ENCODE data around the gene HID1. TPM values are rescaled to one million over a fixed set of nuclear protein-coding genes. Genes with fewer than 3 reads are reported as not detected.

HID1 gene
- total RNA-seq, 1 experiment from 2014 or later, result 12.7 TPM

DNA sequence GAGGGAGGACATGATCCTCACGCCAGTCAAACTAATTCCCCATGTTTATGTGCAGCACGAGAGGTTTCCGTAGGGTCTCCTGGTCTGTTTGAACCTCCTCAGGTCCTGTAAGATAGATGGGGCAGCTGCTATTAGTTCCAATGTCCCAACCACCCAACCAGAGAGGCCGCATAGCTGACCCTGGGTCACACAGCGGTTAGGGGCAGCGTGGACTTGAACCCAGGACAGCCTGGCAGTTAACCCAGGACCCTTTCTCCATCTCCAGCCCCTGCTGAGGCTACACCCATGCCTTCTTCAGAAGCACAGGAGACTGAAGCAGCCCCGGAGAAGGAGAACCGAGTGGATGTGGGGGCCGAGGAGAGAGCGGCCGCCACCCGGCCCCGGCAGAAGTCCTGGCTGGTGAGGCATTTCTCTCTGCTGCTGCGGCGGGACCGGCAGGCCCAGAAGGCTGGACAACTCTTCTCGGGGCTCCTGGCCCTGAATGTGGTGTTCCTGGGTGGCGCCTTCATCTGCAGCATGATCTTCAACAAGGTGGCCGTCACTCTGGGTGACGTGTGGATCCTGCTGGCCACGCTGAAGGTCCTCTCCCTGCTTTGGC lies 31.3 kb downstream of the HID1 start:
- no peak overlapping the region for H2BK120ac ChIP-seq (ENCODE audit: low read depth, low read length, poor library complexity, severe bottlenecking)
- no peak overlapping the region for H3T11ph ChIP-seq (ENCODE audit: low read length)
- no peaks in the 10 kb centered on the region for H3K79me2 ChIP-seq (ENCODE audit: insufficient read depth, low read length)
- no peak overlapping the region for H2BK15ac ChIP-seq (ENCODE audit: low read depth, low read length)
- H3K9ac ChIP-seq (ENCODE audit: extremely low read depth, insufficient read length, low read length), result no peak overlapping the region
- no peaks in the 10 kb centered on the region; the same call in 1 of the 2 replicates for H3K4me1 ChIP-seq (ENCODE audit: insufficient read depth, low read length)
- H2AK5ac ChIP-seq (ENCODE audit: insufficient read length, low read length), result no peak overlapping the region
- no peaks in the 10 kb centered on the region for H3K36me3 Mint-ChIP-seq (ENCODE audit: insufficient read depth in 1 of 3, low read depth in 3 of 3)
- H3K79me1 ChIP-seq (ENCODE audit: insufficient read depth, low read depth, low read length, poor library complexity, severe bottlenecking), result no peaks in the 10 kb centered on the region
- DNase-seq, result no peak
- no peaks in the 10 kb centered on the region for H3K9me3 ChIP-seq (ENCODE audit: control insufficient read depth, low read depth, low read length)
- no peak overlapping the region for H3K4me3 Mint-ChIP-seq
- peaks cover 12% of the 10 kb centered on the region for H3K27me3 ChIP-seq (ENCODE audit: insufficient read depth, low read length)
- no CpG with 5 or more reads among the region's 21 CpGs for WGBS (ENCODE audit: extremely low coverage, insufficient read length, low lambda C conversion rate)
- no peak overlapping the region for H2BK12ac ChIP-seq (ENCODE audit: insufficient read length, low read depth, low read length)
- no peak overlapping the region for H3K4ac ChIP-seq (ENCODE audit: low read depth, low read length)
- H4K20me1 ChIP-seq (ENCODE audit: control insufficient read depth, insufficient read depth, insufficient read length), result no peaks in the 10 kb centered on the region
- no peak overlapping the region for H3K27ac Mint-ChIP-seq
- no peak overlapping the region for H4K91ac ChIP-seq (ENCODE audit: insufficient read length, low read depth, low read length)
- peaks cover 17 to 25% of the 10 kb centered on the region in 2 experiments for H3K4me1 Mint-ChIP-seq
- H3K18ac ChIP-seq (ENCODE audit: insufficient read length, low read depth, low read length), result no peak overlapping the region
- H2BK5ac ChIP-seq (ENCODE audit: insufficient read length, low read length), result no peak overlapping the region
- no peak overlapping the region for H2AFZ ChIP-seq (ENCODE audit: low read length)
- H3K23ac ChIP-seq (ENCODE audit: insufficient read length, low read depth, low read length), result no peak overlapping the region
- no peak overlapping the region; the same call in 1 of the 2 replicates for H3K14ac ChIP-seq (ENCODE audit: insufficient read depth, low read length)
- no peak overlapping the region for H4K5ac ChIP-seq (ENCODE audit: insufficient read length, low read depth, low read length)
- H3K9me3 Mint-ChIP-seq, result no peaks in the 10 kb centered on the region; a peak in 1 of 5 replicates
- H3K23me2 ChIP-seq (ENCODE audit: insufficient read length, low read depth, low read length, poor library complexity, severe bottlenecking), result peaks cover 3% of the 10 kb centered on the region
- no peak overlapping the region for H3K56ac ChIP-seq (ENCODE audit: insufficient read length, low read depth, low read length)
- H3K4me2 ChIP-seq (ENCODE audit: insufficient read depth, insufficient read length, low read length), result no peak overlapping the region
- no peak overlapping the region for H3K27ac ChIP-seq (ENCODE audit: insufficient read length, low read depth, low read length)
- no peak overlapping the region for H2BK20ac ChIP-seq (ENCODE audit: low read depth, low read length, poor library complexity, severe bottlenecking)
- TF ChIP-seq, protein P1, sequence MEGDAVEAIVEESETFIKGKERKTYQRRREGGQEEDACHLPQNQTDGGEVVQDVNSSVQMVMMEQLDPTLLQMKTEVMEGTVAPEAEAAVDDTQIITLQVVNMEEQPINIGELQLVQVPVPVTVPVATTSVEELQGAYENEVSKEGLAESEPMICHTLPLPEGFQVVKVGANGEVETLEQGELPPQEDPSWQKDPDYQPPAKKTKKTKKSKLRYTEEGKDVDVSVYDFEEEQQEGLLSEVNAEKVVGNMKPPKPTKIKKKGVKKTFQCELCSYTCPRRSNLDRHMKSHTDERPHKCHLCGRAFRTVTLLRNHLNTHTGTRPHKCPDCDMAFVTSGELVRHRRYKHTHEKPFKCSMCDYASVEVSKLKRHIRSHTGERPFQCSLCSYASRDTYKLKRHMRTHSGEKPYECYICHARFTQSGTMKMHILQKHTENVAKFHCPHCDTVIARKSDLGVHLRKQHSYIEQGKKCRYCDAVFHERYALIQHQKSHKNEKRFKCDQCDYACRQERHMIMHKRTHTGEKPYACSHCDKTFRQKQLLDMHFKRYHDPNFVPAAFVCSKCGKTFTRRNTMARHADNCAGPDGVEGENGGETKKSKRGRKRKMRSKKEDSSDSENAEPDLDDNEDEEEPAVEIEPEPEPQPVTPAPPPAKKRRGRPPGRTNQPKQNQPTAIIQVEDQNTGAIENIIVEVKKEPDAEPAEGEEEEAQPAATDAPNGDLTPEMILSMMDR (conservative IDR thresholded peaks at IDR 0.05), result no peak
- H4K8ac ChIP-seq (replicated peaks; ENCODE audit: insufficient read length, low read depth, low read length), result no peak overlapping the region
- H3K27me3 Mint-ChIP-seq (ENCODE audit: low read depth), result peaks cover 72% of the 10 kb centered on the region

Measured in H9 (cell line).